Measurements from ENCODE around the gene DHX9. TPM values are rescaled to one million over a fixed set of nuclear protein-coding genes. Genes with fewer than 3 reads are reported as not detected.

DHX9 gene
- total RNA-seq, 4 donors from 2014 or later, result 35.7 to 116 (median 63.5) TPM

GRCh38 chr1:182811975-182812722 lies 27.0 kb upstream of the DHX9 start:
- Histone ChIP-seq H3K36me3 (peaks cover 0 to 8% (median 0%) of the 10 kb centered on the region in 3 donors), H3K9me3 (no peaks in the 10 kb centered on the region), H3K4me3 (no peak overlapping the region), H3K27me3 (no peaks in the 10 kb centered on the region), H3K27ac (no peak overlapping the region), H3K4me1 (no peaks in the 10 kb centered on the region)
- TF ChIP-seq CTCF (IDR thresholded peaks at IDR 0.05) (no peak), POLR2A (IDR thresholded peaks at IDR 0.05) (no peak)
- no peak for DNase-seq

GRCh38 chr1:182816863-182817262 lies 22.3 kb upstream of the DHX9 start:
- Histone ChIP-seq H3K27ac (no peak overlapping the region), H3K27me3 (no peaks in the 10 kb centered on the region), H3K9me3 (no peaks in the 10 kb centered on the region), H3K4me1 (no peaks in the 10 kb centered on the region), H3K4me3 (no peak overlapping the region), H3K36me3 (peaks cover 0 to 13% (median 0%) of the 10 kb centered on the region in 3 donors)
- TF ChIP-seq POLR2A (IDR thresholded peaks at IDR 0.05), result no peak
- TF ChIP-seq CTCF (IDR thresholded peaks at IDR 0.05), result no peak
- DNase-seq, result no peak

- Histone ChIP-seq H3K4me1 (no peaks in the 10 kb centered on the region), H3K4me3 (no peak overlapping the region), H3K36me3 (peaks cover 0 to 13% (median 0%) of the 10 kb centered on the region in 3 donors), H3K27ac (no peak overlapping the region), H3K27me3 (no peaks in the 10 kb centered on the region), H3K9me3 (no peaks in the 10 kb centered on the region)
- no peak for DNase-seq
- TF ChIP-seq POLR2A (IDR thresholded peaks at IDR 0.05) (no peak), CTCF (IDR thresholded peaks at IDR 0.05) (no peak)
Observed at GRCh38 chr1:182817802-182818201, 21.3 kb upstream of the DHX9 start.

- Histone ChIP-seq H3K4me3 (no peak overlapping the region), H3K4me1 (no peaks in the 10 kb centered on the region), H3K36me3 (no peaks in the 10 kb centered on the region), H3K27ac (no peak overlapping the region), H3K27me3 (no peaks in the 10 kb centered on the region), H3K9me3 (no peaks in the 10 kb centered on the region)
- no peak for DNase-seq
- no peak for TF ChIP-seq POLR2A (IDR thresholded peaks at IDR 0.05)
- no peak for TF ChIP-seq CTCF (IDR thresholded peaks at IDR 0.05)
Observed at GRCh38 chr1:182823220-182823619, 15.9 kb upstream of the DHX9 start.

- Histone ChIP-seq H3K4me3 (no peak overlapping the region), H3K9me3 (no peaks in the 10 kb centered on the region), H3K27me3 (no peaks in the 10 kb centered on the region), H3K27ac (no peak overlapping the region), H3K36me3 (no peaks in the 10 kb centered on the region), H3K4me1 (no peaks in the 10 kb centered on the region)
- DNase-seq, result no peak
- TF ChIP-seq POLR2A (IDR thresholded peaks at IDR 0.05) (no peak), CTCF (IDR thresholded peaks at IDR 0.05) (no peak)
Observed at GRCh38 chr1:182826892-182827291, 12.3 kb upstream of the DHX9 start.
